ENCODE measurements around the gene STRADB.
"Not testable (repeated sequence)": the region's sequence is repeated elsewhere in the genome, so short reads cannot be mapped to it uniquely, and the experiment has no call there.

Gene STRADB

DNA sequence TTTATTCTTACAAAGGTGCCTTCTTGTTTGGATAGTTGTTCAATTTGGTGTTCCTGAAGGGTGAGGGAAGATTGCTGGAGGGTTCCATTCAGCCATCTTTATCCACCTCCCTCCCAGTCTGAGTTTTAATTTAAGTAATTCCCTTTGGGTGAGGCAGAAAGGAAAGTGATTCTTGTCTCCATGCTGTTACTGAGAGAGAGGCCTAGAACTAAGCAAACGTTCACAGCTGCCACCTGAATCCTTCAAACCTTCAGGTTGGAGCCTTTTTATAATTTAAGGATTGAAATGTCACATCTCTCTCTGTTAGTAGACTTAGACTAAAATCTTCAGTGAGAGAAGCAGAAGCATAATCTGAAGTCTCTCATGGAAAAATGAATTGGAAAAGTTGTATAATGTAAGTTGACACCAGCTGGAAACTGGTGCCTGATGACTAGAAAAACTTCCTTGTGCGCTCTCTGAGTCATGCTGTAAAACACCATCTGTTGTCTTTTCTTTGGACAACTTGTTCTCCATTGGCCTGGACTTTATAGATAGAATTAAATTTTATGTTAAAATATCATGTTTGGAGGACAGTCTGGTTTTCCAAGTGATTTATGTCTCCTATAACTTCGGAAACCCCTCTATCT lies 14.6 kb downstream of the STRADB start:
- DNase-seq (ENCODE audit: low spot score), result no peak

GRCh38 chr2:201467666-201468065 lies 16.1 kb downstream of the STRADB start:
- DNase-seq (ENCODE audit: low spot score), result no peak

- no peak for DNase-seq (ENCODE audit: low spot score)
Observed at GRCh38 chr2:201470821-201471731, 19.5 kb downstream of the STRADB start.

- DNase-seq (ENCODE audit: low spot score), result no peak
Observed at GRCh38 chr2:201471732-201472393, 20.3 kb downstream of the STRADB start.

DNA sequence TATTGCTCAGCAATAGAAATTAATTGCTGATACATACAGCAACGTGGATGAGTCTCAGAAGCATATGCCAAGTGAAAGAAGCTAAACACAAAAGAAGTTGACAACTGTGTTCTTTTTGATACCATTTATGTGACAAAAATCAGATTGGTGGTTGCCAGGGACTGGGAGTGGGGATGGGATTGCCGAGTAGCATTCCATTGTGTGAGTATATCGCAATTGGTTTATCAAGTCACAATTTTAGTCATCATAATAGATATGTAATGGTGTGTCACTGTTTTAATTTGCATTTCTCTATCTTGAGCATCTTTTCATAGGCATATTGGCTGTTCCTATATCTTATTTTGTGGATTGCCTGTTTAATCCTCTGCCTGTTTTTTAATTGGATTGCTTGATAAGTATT lies 20.9 kb downstream of the STRADB start:
- no peak for DNase-seq (ENCODE audit: low spot score)

GRCh38 chr2:201482543-201482942 lies 31.0 kb downstream of the STRADB start:
- DNase-seq (ENCODE audit: low spot score), result no peak

DNA sequence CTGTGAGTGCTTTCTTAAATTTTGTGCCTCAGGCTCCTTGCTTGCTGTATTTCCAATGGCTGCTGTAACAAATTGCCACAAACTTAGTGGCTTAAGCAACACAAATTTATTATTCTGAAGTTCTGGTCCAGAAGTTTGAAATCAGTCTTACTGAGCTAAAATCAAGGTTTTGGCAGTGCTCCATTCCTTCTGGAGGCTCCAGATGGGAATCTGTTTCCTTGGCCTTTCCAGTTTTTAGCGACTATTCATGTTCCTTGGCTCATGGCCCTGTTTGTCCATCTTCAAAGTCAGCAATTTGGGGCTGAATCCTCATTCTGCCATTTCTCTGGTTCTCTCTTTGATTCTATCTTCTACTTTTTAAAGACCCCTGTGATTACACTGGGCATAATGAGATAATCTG lies 31.8 kb downstream of the STRADB start:
- DNase-seq (ENCODE audit: low spot score), result no peak

DNA sequence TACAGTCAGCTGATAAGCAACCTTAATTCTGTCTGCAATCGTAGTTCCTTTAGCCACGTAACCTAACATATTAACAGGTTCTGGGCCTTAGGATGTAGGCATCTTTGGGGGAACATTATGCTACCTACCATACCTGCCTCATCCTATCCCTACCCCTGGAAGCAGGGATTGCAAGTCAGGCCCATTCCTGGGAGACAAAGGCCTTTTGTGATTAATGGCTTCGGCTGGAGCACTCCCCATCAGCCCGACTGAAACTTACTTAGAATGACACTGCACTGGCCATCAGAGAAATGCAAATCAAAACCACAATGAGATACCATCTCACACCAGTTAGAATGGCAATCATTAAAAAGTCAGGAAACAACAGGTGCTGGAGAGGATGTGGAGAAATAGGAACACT lies 32.2 kb downstream of the STRADB start:
- DNase-seq (ENCODE audit: low spot score), result not testable (repeated sequence)

DNA sequence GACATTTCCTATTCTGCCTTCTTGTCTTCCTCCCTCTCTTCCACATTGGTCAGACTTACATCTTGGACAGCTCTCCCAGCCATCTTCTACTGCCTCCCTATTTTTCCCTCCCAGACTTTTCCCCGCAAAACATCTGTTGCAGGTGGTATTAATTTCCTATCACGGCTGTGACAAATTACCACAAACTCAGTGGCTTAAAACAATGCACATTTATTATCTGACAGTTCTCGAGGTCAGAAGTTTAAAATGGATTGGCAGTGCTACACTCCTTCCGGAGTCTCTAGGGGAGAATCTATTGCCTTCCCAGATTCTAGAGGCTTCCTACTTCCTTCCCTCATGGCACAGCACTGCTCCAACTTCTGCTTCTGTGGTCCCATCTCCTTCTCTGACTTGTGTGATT lies 33.3 kb downstream of the STRADB start:
- DNase-seq (ENCODE audit: low spot score), result no peak

GRCh38 chr2:201490291-201490690 lies 38.8 kb downstream of the STRADB start:
- DNase-seq (ENCODE audit: low spot score), result no peak

DNA sequence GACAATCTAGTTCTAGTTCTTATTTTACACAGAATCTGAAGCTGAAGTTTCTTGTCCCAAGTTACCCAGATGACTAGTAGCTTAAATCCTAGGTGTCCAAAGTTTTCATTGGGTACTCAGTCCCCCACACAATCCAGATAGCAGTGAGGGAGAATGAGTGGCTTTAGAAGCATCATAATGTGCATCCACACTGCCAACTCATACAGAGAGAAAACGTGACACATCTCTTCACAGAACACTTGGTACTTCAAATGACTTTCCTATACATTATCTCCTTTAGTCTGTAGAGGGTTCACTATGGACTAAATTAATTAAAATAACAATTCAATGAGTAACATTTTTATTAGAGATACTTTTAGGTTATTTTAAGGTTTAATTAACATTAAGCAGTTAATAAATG lies 45.2 kb downstream of the STRADB start:
- no peak for DNase-seq (ENCODE audit: low spot score)

GRCh38 chr2:201500534-201500933 lies 49.0 kb downstream of the STRADB start:
- no peak for DNase-seq (ENCODE audit: low spot score)

DNA sequence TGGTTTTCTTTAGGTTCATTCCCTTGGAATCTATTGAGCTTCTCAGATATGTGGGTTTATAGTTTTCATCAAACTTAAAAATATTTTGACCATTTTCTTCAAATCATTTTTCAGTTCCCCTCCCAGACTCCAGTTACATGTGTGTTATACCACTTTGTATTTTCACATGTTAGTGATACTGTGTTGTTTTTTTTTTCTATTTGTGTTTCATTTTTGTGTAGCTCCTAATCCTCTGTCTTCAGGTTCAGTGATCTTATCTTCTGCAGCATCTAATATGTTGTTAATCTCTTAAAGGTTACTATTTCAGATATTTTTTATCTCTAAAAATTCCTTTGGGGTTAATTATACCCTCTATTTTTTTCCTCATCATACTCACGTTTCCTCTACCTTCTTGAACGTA lies 51.2 kb downstream of the STRADB start:
- DNase-seq (ENCODE audit: low spot score), result no peak

DNA sequence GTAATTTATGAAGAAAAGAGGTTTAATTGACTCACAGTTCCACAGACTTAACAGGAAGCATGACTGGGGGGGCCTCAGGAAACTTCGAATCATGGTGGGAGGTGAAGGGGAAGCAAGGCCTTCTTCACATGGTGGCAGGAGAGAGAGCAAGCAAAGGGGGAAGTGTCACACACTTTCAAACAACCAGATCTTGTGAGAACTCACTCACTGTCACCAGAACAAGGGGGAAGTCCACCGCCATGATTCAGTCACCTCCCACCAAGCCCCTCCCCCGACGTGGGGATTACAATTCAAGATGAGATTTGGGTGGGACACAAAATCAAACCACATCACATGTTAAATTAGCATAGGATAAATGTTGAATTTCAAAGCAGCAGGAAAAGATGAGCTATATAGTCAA lies 56.2 kb downstream of the STRADB start:
- DNase-seq (ENCODE audit: low spot score), result no peak

DNA sequence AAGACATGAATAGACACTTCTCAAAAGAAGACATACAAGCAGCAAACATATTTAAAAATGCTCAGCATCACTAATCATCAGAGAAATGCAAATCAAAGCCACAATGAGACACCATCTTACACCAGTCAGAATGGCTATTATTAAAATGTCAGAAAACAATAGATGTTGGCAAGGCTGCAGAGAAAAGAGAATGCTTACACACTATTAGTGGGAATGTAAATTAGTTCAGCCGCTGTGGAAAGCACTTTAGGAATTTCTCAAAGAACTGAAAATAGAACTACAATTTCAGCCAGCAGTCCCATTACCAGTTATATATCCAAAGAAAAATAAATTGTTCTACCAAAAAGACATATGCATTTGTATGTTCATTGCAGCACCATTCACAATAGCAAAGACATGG lies 61.7 kb downstream of the STRADB start:
- no peak for DNase-seq (ENCODE audit: low spot score)

DNA sequence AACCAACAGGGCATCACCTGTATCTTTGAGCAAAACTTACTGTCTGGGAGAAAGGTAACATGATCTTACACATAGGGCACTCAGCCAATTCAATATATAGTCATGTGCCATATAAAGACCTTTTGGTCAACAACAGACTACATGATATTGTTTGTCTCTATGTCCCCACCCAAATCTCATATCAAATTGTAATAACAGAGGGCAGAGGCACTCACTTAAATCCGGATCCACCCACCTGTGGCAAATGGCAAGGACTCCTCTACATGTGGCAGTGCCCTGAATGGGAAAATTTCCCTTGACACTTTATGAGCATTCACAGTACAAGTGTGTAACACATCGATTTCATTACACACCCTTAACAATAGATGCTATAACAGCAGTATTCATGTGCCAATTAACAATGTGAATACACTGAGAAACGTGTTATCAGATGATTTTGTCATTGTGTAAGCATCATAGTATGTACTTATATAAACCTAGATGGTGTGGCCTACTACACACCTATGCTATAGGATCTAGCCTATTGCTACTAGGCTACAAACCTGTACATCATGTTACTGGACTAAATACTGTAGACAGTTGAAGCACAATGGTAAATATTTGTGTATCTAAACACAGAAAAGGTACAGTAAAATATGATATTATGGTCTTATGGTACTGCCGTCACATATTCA lies 64.2 kb downstream of the STRADB start:
- DNase-seq (ENCODE audit: low spot score), result no peak

GRCh38 chr2:201517094-201517493 lies 65.6 kb downstream of the STRADB start:
- DNase-seq (ENCODE audit: low spot score), result no peak

DNA sequence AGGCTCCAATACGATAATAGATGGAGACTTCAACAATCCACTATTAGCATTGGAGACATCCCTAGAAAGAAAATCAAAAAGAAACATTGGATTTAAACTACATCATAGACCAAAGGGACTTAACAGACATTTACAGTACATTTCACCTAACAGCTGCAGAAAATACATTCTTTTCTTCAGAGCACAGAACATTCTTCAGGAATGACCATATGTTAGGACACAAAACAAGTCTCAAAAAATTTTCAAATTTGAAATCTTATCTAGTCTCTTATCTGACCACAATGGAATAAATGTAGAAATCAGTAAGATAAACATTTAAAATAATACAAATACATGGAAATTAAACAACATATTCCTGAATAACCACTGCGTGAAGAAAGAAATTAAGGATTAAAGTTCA lies 68.7 kb downstream of the STRADB start:
- DNase-seq (ENCODE audit: low spot score), result no peak

DNA sequence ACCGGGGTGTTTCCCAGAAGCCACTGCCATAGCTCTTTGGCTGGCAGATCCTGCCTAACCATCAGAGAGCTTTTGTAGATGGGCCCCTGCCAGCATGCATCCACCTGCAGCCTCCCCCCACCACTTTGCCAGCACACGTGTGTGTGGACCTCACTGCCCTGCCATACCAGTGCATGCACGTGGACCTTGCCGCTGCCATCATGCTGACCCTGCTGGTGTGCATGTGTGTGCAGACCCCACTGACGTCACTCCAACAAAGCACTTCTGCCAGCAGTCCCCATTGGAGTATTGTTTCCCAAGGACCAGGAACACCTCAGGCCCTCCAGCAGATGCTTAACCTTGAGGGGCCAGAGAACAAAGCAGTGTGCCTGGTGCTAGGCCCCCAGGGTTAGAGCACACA lies 71.4 kb downstream of the STRADB start:
- DNase-seq (ENCODE audit: low spot score), result no peak

GRCh38 chr2:201523506-201523905 lies 72.0 kb downstream of the STRADB start:
- DNase-seq (ENCODE audit: low spot score), result no peak

All from NAMALWA (cell line).